IMR-90 (cell line): ENCODE measurements around the gene NIPAL1. TPM values are rescaled to one million over a fixed set of nuclear protein-coding genes. Genes with fewer than 3 reads are reported as not detected.

ENCODE experiments used
- ATAC-seq: fragments of 200-7000 bp; cut with Tn5 transposase; 2 replicates; pipeline ENCODE4 v1.9.1; 2020; ENCODE audit warnings: low read depth, mild to moderate bottlenecking, moderate library complexity
- BruUV-seq: library from RNA; stranded (reverse); fragments of 400-500 nt; replicated peaks from 2 replicates; lab custom pipeline; 2021; lab: Mats Ljungman, UMichigan
- CTCF ChIA-PET: fragments of 300-600 bp; formaldehyde crosslinking; extraction: SDS; loops from one replicate; lab custom pipeline; 2021; ENCODE audit warnings: antibody characterized with exemption; lab: Yijun Ruan, JAX
- POLR2A ChIA-PET: fragments of 300-600 bp; sonication (Branson Sonifier 250); formaldehyde crosslinking; loops from one replicate; lab custom pipeline; 2022; ENCODE audit warnings: antibody characterized with exemption; ENCODE audit not compliant: unreplicated experiment; lab: Charles Lee
- DNase-seq: peaks from one replicate; pipeline ENCODE4 v3.0.0; 2013
- H2AFZ ChIP-seq: replicated peaks from 2 replicates; pipeline ENCODE3; 2013; ENCODE audit warnings: low read length, mild to moderate bottlenecking; ENCODE audit not compliant: poor library complexity
- H2AK5ac ChIP-seq: 2 replicates; pipeline ENCODE4 v1.6.1; 2013; ENCODE audit warnings: low read depth, low read length, inconsistent platforms
- H2AK9ac ChIP-seq: replicated peaks from 2 replicates; pipeline ENCODE3; 2013; ENCODE audit warnings: mild to moderate bottlenecking, low read depth, low read length, moderate library complexity; ENCODE audit not compliant: poor library complexity
- H2BK120ac ChIP-seq: 2 replicates; pipeline ENCODE4 v1.6.1; 2013; ENCODE audit warnings: low read depth, low read length, inconsistent platforms
- H2BK15ac ChIP-seq: 3 replicates; pipeline ENCODE4 v1.6.1; 2013; ENCODE audit warnings: low read depth, low read length, inconsistent platforms
- H2BK20ac ChIP-seq: 2 replicates; pipeline ENCODE4 v1.6.1; 2013; ENCODE audit warnings: low read depth, mild to moderate bottlenecking, inconsistent platforms, low read length, moderate library complexity
- H2BK5ac ChIP-seq: 2 replicates; pipeline ENCODE4 v1.6.1; 2013; ENCODE audit warnings: mild to moderate bottlenecking, low read depth, low read length, inconsistent platforms; ENCODE audit not compliant: poor library complexity, severe bottlenecking
- H3K14ac ChIP-seq: replicated peaks from 2 replicates; pipeline ENCODE4 v1.6.1; 2013; ENCODE audit warnings: low read depth, low read length, inconsistent platforms
- H3K18ac ChIP-seq: 2 replicates; pipeline ENCODE4 v1.6.1; 2013; ENCODE audit warnings: low read depth, low read length, control low read depth
- H3K23ac ChIP-seq: 2 replicates; pipeline ENCODE4 v1.6.1; 2013; ENCODE audit warnings: low read depth, low read length, inconsistent platforms
- H3K27ac ChIP-seq: 2 replicates; pipeline ENCODE4 v1.5.1; 2013; ENCODE audit warnings: mild to moderate bottlenecking, control low read depth, low read length; ENCODE audit not compliant: insufficient read depth
- H3K27me3 ChIP-seq: 2 replicates; pipeline ENCODE4 v1.6.1; 2013; ENCODE audit warnings: low read length; ENCODE audit not compliant: control insufficient read depth, insufficient read depth
- H3K36me3 ChIP-seq: 2 replicates; pipeline ENCODE4 v1.6.1; 2013; ENCODE audit warnings: low read length, mixed read lengths; ENCODE audit not compliant: control insufficient read depth, insufficient read depth
- H3K4ac ChIP-seq: 2 replicates; pipeline ENCODE4 v1.6.1; 2013; ENCODE audit warnings: low read depth, low read length, inconsistent platforms
- H3K4me1 ChIP-seq: 2 replicates; pipeline ENCODE4 v1.6.1; 2013; ENCODE audit warnings: low read length, mixed read lengths; ENCODE audit not compliant: control insufficient read depth, insufficient read depth
- H3K4me2 ChIP-seq: 2 replicates; pipeline ENCODE4 v1.6.1; 2013; ENCODE audit warnings: low read depth, mild to moderate bottlenecking, control low read depth, low read length, moderate library complexity
- H3K4me3 ChIP-seq: 2 replicates; pipeline ENCODE4 v1.5.1; 2013; ENCODE audit warnings: low read depth, mild to moderate bottlenecking, control low read depth, low read length, moderate library complexity; ENCODE audit not compliant: insufficient read depth
- H3K56ac ChIP-seq: 2 replicates; pipeline ENCODE4 v1.6.1; 2013; ENCODE audit warnings: low read length, inconsistent platforms; ENCODE audit not compliant: insufficient read depth; ENCODE audit errors: extremely low read depth
- H3K79me1 ChIP-seq, 2 experiments: 2 replicates each; pipeline ENCODE4 v1.6.1; 2013; ENCODE audit warnings: low read length in 2 of 2, inconsistent platforms in 1 of 2, low read depth in 1 of 2
- H3K9ac ChIP-seq: 2 replicates; pipeline ENCODE4 v1.6.1; 2013; ENCODE audit warnings: low read depth, low read length, control low read depth
- H3K9me1 ChIP-seq: 2 replicates; pipeline ENCODE4 v1.6.1; 2013; ENCODE audit warnings: low read length, inconsistent platforms; ENCODE audit not compliant: insufficient read depth
- H3K9me3 ChIP-seq: 2 replicates; pipeline ENCODE4 v1.6.1; 2013; ENCODE audit warnings: low read length; ENCODE audit not compliant: control insufficient read depth, insufficient read depth
- H4K20me1 ChIP-seq: 2 replicates; pipeline ENCODE4 v1.6.1; 2013; ENCODE audit warnings: low read length, inconsistent platforms; ENCODE audit not compliant: insufficient read depth
- H4K5ac ChIP-seq: 2 replicates; pipeline ENCODE4 v1.6.1; 2013; ENCODE audit warnings: mild to moderate bottlenecking, low read depth, low read length, control low read depth
- H4K8ac ChIP-seq, 2 experiments: 2 replicates each; pipeline ENCODE4 v1.6.1; 2013; ENCODE audit warnings: low read depth in 2 of 2, low read length in 2 of 2, control low read depth in 1 of 2, inconsistent platforms in 1 of 2
- H4K91ac ChIP-seq: 2 replicates; pipeline ENCODE4 v1.6.1; 2013; ENCODE audit warnings: low read depth, low read length, inconsistent platforms; ENCODE audit not compliant: insufficient read depth
- BHLHE40 ChIP-seq: fragments of 150-350 bp; IDR thresholded peaks from 2 replicates; pipeline ENCODE4 v1.6.1; 2016; ENCODE audit warnings: mild to moderate bottlenecking, low read depth, low read length
- MAFK ChIP-seq: IDR thresholded peaks from 2 replicates; pipeline ENCODE4 v1.6.1; 2012; ENCODE audit warnings: low read depth, low read length, improper control_type of control experiment
- MXI1 ChIP-seq: IDR thresholded peaks from 2 replicates; pipeline ENCODE4 v1.6.1; 2012; ENCODE audit warnings: low read depth, mild to moderate bottlenecking, low read length, moderate library complexity, borderline replicate concordance
- NFE2L2 ChIP-seq: fragments of 150-350 bp; IDR thresholded peaks from 2 replicates; pipeline ENCODE4 v1.6.1; 2016; ENCODE audit warnings: low read depth, mild to moderate bottlenecking, low read length
- RAD21 ChIP-seq: IDR thresholded peaks from 2 replicates; pipeline ENCODE4 v1.6.1; 2012; ENCODE audit warnings: low read length, improper control_type of control experiment
- RCOR1 ChIP-seq: IDR thresholded peaks from 2 replicates; pipeline ENCODE4 v1.6.1; 2012; ENCODE audit warnings: mild to moderate bottlenecking, low read length, improper control_type of control experiment; ENCODE audit not compliant: insufficient replicate concordance
- RFX5 ChIP-seq: IDR thresholded peaks from 2 replicates; pipeline ENCODE4 v1.8.0; 2012; ENCODE audit warnings: low read depth, mild to moderate bottlenecking, low read length, moderate library complexity
- WGBS, 2 experiments: methylation state at CpG; one replicate each; pipeline versions ENCODE4 v1.1.5 to v1.1.7; 2013; ENCODE audit warnings: missing lambda C conversion rate in 2 of 2; ENCODE audit not compliant: insufficient read length in 1 of 2; ENCODE audit errors: extremely low coverage in 2 of 2; 5-methylcytosine and 5-hydroxymethylcytosine counted together
- dilution Hi-C: fragments of 300-500 bp; cut with HindIII; formaldehyde crosslinking; loops from one replicate; pipeline ENCODE4 v1.14.3; 2018; ENCODE audit warnings: low sequenced_read_pairs; ENCODE audit not compliant: unreplicated experiment
- in situ Hi-C: fragments of 300-500 bp; cut with MboI; formaldehyde crosslinking; loops from 3 replicates; pipeline ENCODE4 v1.14.3; 2019; ENCODE audit warnings: low sequenced_read_pairs, inconsistent platforms, mixed read lengths
- intact Hi-C: fragments of 100-400 bp; cut with micrococcal nuclease; formaldehyde crosslinking; loops from 2 replicates; pipeline ENCODE4 v1.10.0; 2022
- polyA plus RNA-seq, 3 experiments: library from polyadenylated mRNA; depleted of rRNA; stranded (reverse); fragments of >200 nt; gene quantifications; 2 replicates each; pipeline ENCODE4 v1.2.3, GENCODE V29; 2012; ENCODE audit warnings: low replicate concordance in 1 of 3
- total RNA-seq: library from RNA; depleted of rRNA; stranded (reverse); fragments of >200 nt; gene quantifications from 2 replicates; pipeline ENCODE4 v1.2.3, GENCODE V29; 2012
- TF ChIP-seq, protein P1 (sequence below): fragments of 150-350 bp; IDR thresholded peaks from 2 replicates; pipeline ENCODE4 v1.6.1; 2016; ENCODE audit warnings: low read depth, mild to moderate bottlenecking, low read length, moderate library complexity, borderline replicate concordance
- TF ChIP-seq, protein P2 (sequence below): fragments of 150-350 bp; IDR thresholded peaks from 2 replicates; pipeline ENCODE4 v1.6.1; 2017; ENCODE audit warnings: mild to moderate bottlenecking, antibody characterized with exemption, low read length, low read depth

NIPAL1 gene
- total and polyA plus RNA-seq, 2 of the 4 experiments (the other 2 are of a cell fraction) = 0.89 to 1.1 TPM

DNA sequence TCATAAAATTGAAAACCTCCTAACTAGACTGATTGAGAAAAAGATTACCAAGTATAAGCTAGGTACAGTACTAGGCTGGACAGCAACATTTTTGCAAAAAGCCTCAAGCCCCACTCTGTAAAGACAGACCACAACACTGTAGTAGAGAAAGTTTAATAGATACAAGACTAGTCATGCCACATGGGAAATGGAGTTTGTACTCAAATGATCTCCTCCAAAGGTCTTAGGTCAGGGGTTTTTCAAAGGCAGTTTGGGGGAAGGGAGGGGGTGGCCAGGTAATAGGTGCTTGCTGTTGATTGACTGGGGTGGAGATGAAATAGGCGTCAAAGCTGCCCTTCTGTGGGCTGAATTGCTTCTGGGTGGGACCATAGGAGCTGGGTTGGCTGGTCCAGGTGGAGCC is 14.3 kb upstream of the NIPAL1 start:
- H3K4ac ChIP-seq = no peak overlapping the region
- H3K27ac ChIP-seq = no peak overlapping the region
- no peaks in the 10 kb centered on the region for H4K20me1 ChIP-seq
- no peak overlapping the region for H2AK9ac ChIP-seq
- H3K56ac ChIP-seq = no peak overlapping the region
- H3K18ac ChIP-seq = no peak overlapping the region
- no peak overlapping the region for H2BK20ac ChIP-seq
- no peak overlapping the region for H3K4me3 ChIP-seq
- H3K9ac ChIP-seq = no peak overlapping the region
- H2AFZ ChIP-seq = no peak overlapping the region
- H4K8ac ChIP-seq = no peak overlapping the region
- H3K23ac ChIP-seq = no peak overlapping the region
- no peak for TF ChIP-seq BHLHE40
- no peak for TF ChIP-seq NFE2L2
- TF ChIP-seq, protein P1, sequence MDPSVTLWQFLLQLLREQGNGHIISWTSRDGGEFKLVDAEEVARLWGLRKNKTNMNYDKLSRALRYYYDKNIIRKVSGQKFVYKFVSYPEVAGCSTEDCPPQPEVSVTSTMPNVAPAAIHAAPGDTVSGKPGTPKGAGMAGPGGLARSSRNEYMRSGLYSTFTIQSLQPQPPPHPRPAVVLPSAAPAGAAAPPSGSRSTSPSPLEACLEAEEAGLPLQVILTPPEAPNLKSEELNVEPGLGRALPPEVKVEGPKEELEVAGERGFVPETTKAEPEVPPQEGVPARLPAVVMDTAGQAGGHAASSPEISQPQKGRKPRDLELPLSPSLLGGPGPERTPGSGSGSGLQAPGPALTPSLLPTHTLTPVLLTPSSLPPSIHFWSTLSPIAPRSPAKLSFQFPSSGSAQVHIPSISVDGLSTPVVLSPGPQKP = no peak
- TF ChIP-seq MAFK = no peak
- TF ChIP-seq RFX5 = no peak
- TF ChIP-seq, protein P2, sequence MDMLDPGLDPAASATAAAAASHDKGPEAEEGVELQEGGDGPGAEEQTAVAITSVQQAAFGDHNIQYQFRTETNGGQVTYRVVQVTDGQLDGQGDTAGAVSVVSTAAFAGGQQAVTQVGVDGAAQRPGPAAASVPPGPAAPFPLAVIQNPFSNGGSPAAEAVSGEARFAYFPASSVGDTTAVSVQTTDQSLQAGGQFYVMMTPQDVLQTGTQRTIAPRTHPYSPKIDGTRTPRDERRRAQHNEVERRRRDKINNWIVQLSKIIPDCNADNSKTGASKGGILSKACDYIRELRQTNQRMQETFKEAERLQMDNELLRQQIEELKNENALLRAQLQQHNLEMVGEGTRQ = no peak
- TF ChIP-seq RAD21 = no peak
- TF ChIP-seq MXI1 = no peak
- TF ChIP-seq RCOR1 = no peak
- no peak overlapping the region for H4K5ac ChIP-seq
- no peaks in the 10 kb centered on the region for H3K79me1 ChIP-seq
- H3K36me3 ChIP-seq = no peaks in the 10 kb centered on the region
- no peak overlapping the region for H2BK15ac ChIP-seq
- H2AK5ac ChIP-seq = no peak overlapping the region
- H3K27me3 ChIP-seq = no peaks in the 10 kb centered on the region
- H3K4me1 ChIP-seq = no peaks in the 10 kb centered on the region
- H3K9me1 ChIP-seq = no peaks in the 10 kb centered on the region
- intact Hi-C loops (no loop called here), in situ Hi-C loops (no loop called here), dilution Hi-C loops (no loop called here)
- ATAC-seq = no peak
- ChIA-PET CTCF (interaction anchor here (1.3 kb wide), 1 partner anchor 31 kb away, joined by 3 read pairs; no protein-coding TSS in a partner anchor), POLR2A (no interaction called here)
- no peak for DNase-seq
- H2BK5ac ChIP-seq = no peak overlapping the region
- no peak overlapping the region for H3K14ac ChIP-seq
- WGBS, 2 experiments = no CpG with 5 or more reads among the region's 1 CpG
- H3K9me3 ChIP-seq = peaks cover 4% of the 10 kb centered on the region
- H3K4me2 ChIP-seq = no peak overlapping the region
- no TSS peak for BruUV-seq
- H4K91ac ChIP-seq = no peak overlapping the region
- H2BK120ac ChIP-seq = no peak overlapping the region
